ENCODE data around the gene CSMD2. TPM values are rescaled to one million over a fixed set of nuclear protein-coding genes. Genes with fewer than 3 reads are reported as not detected.

Gene CSMD2
- total RNA-seq, 2 experiments from 2014 or later, result not detected

DNA sequence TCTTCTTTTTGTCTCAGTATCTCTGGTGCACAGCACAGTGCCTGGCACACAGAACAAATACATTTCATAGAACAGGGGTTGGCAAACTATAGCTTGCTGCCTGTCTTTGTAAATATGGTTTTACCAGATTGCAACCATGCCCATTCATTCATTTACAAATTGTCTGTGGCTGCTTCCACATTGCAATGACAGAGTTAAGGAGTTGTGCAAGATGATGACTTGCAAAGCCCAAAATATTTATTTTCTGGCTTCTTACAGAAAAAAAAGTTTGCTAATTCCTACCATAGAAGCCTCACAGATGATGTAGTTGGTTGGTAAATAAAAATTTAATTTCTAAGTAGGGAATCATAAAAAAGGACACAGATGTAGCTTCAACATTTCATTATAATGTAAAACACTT is 312.3 kb downstream of the CSMD2 start:
- DNase-seq (no peak), ATAC-seq (no peak)
- H3K27ac Mint-ChIP-seq, result no peak overlapping the region
- CTCF ChIA-PET, result no interaction called here
- H3K36me3 Mint-ChIP-seq (ENCODE audit: low read depth), result no peaks in the 10 kb centered on the region
- peaks cover 18% of the 10 kb centered on the region for H3K27me3 Mint-ChIP-seq
- POLR2A ChIA-PET, result no interaction called here
- intact Hi-C loops (cut with micrococcal nuclease), result no loop called here
- no peaks in the 10 kb centered on the region for H3K9me3 Mint-ChIP-seq
- TF ChIP-seq, protein P1, sequence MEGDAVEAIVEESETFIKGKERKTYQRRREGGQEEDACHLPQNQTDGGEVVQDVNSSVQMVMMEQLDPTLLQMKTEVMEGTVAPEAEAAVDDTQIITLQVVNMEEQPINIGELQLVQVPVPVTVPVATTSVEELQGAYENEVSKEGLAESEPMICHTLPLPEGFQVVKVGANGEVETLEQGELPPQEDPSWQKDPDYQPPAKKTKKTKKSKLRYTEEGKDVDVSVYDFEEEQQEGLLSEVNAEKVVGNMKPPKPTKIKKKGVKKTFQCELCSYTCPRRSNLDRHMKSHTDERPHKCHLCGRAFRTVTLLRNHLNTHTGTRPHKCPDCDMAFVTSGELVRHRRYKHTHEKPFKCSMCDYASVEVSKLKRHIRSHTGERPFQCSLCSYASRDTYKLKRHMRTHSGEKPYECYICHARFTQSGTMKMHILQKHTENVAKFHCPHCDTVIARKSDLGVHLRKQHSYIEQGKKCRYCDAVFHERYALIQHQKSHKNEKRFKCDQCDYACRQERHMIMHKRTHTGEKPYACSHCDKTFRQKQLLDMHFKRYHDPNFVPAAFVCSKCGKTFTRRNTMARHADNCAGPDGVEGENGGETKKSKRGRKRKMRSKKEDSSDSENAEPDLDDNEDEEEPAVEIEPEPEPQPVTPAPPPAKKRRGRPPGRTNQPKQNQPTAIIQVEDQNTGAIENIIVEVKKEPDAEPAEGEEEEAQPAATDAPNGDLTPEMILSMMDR (IDR thresholded peaks at IDR 0.05), result no peak
- H3K4me3 Mint-ChIP-seq, result no peak overlapping the region
- peaks cover 1% of the 10 kb centered on the region for H3K4me1 Mint-ChIP-seq (ENCODE audit: low read depth)

DNA sequence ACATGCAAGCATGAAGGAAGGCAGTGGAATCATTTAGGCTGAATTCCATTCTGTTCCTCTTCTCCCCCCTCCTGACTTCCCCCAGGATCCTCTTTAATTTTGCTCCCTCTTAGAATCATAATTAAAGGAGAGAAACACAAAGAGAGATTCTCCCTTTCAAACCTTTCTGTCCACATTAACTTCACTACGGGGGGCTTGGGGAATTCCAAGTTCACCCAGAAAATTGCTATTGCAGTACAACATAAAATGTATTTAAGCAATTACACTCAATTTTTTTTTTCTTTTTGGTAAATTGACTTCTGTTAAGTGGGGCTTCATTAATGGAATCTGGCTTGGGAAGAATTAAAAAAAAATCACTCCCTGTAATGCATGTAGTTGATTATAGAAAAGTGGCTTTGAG is 314.5 kb downstream of the CSMD2 start:
- TF ChIP-seq, protein P1 (IDR thresholded peaks at IDR 0.05), result no peak
- ChIA-PET POLR2A (no interaction called here), CTCF (no interaction called here)
- no peak overlapping the region for H3K27ac Mint-ChIP-seq
- H3K27me3 Mint-ChIP-seq, result peaks cover 14% of the 10 kb centered on the region
- intact Hi-C loops (cut with micrococcal nuclease), result no loop called here
- no peak overlapping the region for H3K4me3 Mint-ChIP-seq
- no peaks in the 10 kb centered on the region for H3K9me3 Mint-ChIP-seq
- H3K36me3 Mint-ChIP-seq (ENCODE audit: low read depth), result no peaks in the 10 kb centered on the region
- DNase-seq (no peak), ATAC-seq (no peak)
- H3K4me1 Mint-ChIP-seq (ENCODE audit: low read depth), result peaks cover 1% of the 10 kb centered on the region

DNA sequence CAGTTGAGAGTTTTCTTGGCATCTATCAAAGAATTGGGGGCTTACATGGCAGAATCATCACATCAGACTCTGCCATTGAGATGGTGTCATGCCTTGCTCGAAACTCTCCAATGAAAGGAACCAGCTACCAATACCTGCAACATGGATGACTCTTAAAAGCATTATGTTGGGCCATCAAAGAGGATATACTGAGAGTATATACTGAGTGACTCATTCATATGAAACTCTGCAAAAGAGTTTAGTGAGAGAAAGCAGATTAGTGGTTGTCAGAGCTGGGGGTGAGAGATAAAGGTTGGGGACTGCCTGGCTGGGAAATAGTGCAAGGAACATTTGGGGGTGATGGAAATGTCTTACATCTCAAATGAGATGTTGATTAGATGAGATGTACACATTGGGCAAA is 315.8 kb downstream of the CSMD2 start:
- ATAC-seq (peak; percentile 68), DNase-seq (no peak)
- CTCF ChIA-PET, result no interaction called here
- no peaks in the 10 kb centered on the region for H3K9me3 Mint-ChIP-seq
- H3K27me3 Mint-ChIP-seq, result peaks cover 14% of the 10 kb centered on the region
- TF ChIP-seq, protein P1 (IDR thresholded peaks at IDR 0.05), result no peak
- intact Hi-C loops (cut with micrococcal nuclease), result no loop called here
- H3K27ac Mint-ChIP-seq, result no peak overlapping the region
- no peak overlapping the region for H3K4me3 Mint-ChIP-seq
- POLR2A ChIA-PET, result no interaction called here
- no peaks in the 10 kb centered on the region for H3K36me3 Mint-ChIP-seq (ENCODE audit: low read depth)
- peaks cover 1% of the 10 kb centered on the region for H3K4me1 Mint-ChIP-seq (ENCODE audit: low read depth)

DNA sequence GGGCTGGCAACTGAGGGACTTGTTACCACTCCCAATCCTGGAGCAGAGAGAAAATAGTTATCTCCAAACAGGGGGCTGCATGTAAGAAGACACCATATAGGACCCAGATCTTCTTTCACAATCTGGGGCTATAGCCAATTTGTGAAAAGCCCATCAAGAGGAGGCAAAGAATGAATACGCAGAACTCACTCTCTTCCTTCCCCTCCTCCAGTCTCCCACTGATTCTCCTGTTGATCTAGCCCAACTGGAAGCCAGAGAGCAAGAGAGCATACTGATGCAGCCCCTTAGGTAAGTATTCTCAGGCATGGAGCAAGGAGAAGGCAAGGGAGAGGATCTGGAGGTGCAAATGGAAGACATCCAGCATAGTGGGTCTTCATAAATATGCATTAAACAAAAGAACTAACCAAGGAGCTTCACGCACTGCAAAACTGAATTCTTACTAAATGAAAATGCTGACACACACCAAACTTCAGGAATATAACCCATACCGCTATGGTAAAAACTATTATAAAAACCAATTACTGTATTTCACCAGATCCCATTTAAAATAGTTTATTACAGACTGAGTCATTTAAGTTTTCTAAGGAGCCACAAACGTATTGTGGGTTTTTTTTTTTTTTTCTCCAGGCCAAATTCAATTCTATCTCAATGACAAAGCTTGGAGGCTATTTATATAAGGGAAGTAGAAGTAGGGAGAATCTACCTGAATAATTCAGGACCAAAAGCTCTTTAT is 316.7 kb downstream of the CSMD2 start:
- ATAC-seq (no peak), DNase-seq (no peak)
- H3K4me1 Mint-ChIP-seq (ENCODE audit: low read depth), result peaks cover 1% of the 10 kb centered on the region
- intact Hi-C loops (cut with micrococcal nuclease), result no loop called here
- CTCF ChIA-PET, result interaction anchor here (0.6 kb wide), 1 partner anchor 180 kb away, joined by 3 read pairs; no protein-coding TSS in a partner anchor
- H3K27me3 Mint-ChIP-seq, result peaks cover 9% of the 10 kb centered on the region
- POLR2A ChIA-PET, result no interaction called here
- no peaks in the 10 kb centered on the region for H3K36me3 Mint-ChIP-seq (ENCODE audit: low read depth)
- H3K27ac Mint-ChIP-seq, result no peak overlapping the region
- H3K4me3 Mint-ChIP-seq, result no peak overlapping the region
- TF ChIP-seq, protein P1 (IDR thresholded peaks at IDR 0.05), result no peak
- no peaks in the 10 kb centered on the region for H3K9me3 Mint-ChIP-seq

DNA sequence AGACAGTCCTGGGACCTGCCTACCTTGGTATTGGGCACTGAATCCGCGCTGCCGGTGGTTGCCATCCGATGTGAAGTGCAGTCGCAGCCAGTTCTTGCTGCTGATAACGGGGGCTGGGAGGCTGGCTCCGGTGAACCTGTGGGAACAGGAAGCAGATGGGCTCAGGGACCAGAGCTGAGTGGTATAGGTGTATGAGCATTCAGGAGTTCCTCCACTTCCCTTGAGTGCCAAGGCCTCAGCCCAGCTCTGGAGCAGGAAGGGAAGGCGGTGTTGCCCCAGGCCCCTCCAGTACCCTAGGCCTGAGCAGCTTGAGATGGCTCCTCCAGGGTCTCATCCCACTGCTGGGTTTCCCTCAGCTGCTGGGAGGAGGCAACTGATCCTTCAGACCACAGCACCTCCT is 318.2 kb downstream of the CSMD2 start:
- ChIA-PET CTCF (interaction anchor here (1.2 kb wide), 1 partner anchor 10 kb away, joined by 3 read pairs; no protein-coding TSS in a partner anchor), POLR2A (no interaction called here)
- peaks cover 11% of the 10 kb centered on the region for H3K27me3 Mint-ChIP-seq
- ATAC-seq (no peak), DNase-seq (no peak)
- TF ChIP-seq, protein P1 (IDR thresholded peaks at IDR 0.05), result no peak
- no peak overlapping the region for H3K4me3 Mint-ChIP-seq
- peaks cover 1% of the 10 kb centered on the region for H3K4me1 Mint-ChIP-seq (ENCODE audit: low read depth)
- H3K36me3 Mint-ChIP-seq (ENCODE audit: low read depth), result no peaks in the 10 kb centered on the region
- intact Hi-C loops (cut with micrococcal nuclease), result no loop called here
- no peak overlapping the region for H3K27ac Mint-ChIP-seq
- no peaks in the 10 kb centered on the region for H3K9me3 Mint-ChIP-seq
